PC-9 (cell line): Measurements from ENCODE around the gene FANCI. TPM values are rescaled to one million over a fixed set of nuclear protein-coding genes. Genes with fewer than 3 reads are reported as not detected.

Experiments used
- BruUV-seq: library from RNA; stranded (reverse); fragments of 400-500 nt; replicated peaks from 2 replicates; lab custom pipeline; 2021; lab: Mats Ljungman, UMichigan
- CTCF ChIA-PET: fragments of 300-600 bp; sonication (Branson Sonifier 250); formaldehyde crosslinking; loops from one replicate; lab custom pipeline; 2022; ENCODE audit warnings: antibody characterized with exemption; lab: Charles Lee
- POLR2A ChIA-PET: fragments of 300-600 bp; sonication (Branson Sonifier 250); formaldehyde crosslinking; loops from one replicate; lab custom pipeline; 2022; ENCODE audit warnings: antibody characterized with exemption; ENCODE audit not compliant: unreplicated experiment; lab: Charles Lee
- DNase-seq, 2 experiments: peaks; one replicate each; pipeline versions ENCODE4 v3.0.0 to v3.0.0-alpha.2; 2015 to 2022; ENCODE audit warnings: mixed read lengths in 1 of 2
- H2AFZ ChIP-seq: fragments of 200-600 bp; sonication (generic); 2 replicates; pipeline ENCODE4 v1.8.1; 2017; ENCODE audit warnings: antibody characterized with exemption
- H3F3A ChIP-seq: fragments of 200-600 bp; sonication (generic); 2 replicates; pipeline ENCODE4 v1.8.1; 2017; ENCODE audit warnings: antibody characterized with exemption, mild to moderate bottlenecking, low read depth; ENCODE audit not compliant: insufficient read depth
- H3K27ac ChIP-seq: fragments of 200-600 bp; sonication (generic); 2 replicates; pipeline ENCODE4 v1.6.1; 2016; ENCODE audit warnings: mixed run types
- H3K27me3 ChIP-seq: fragments of 200-600 bp; sonication (generic); 2 replicates; pipeline ENCODE4 v1.6.1; 2016; ENCODE audit warnings: low read depth, mixed run types; ENCODE audit not compliant: insufficient read depth
- H3K36me3 ChIP-seq: fragments of 200-600 bp; sonication (generic); 2 replicates; pipeline ENCODE4 v1.6.1; 2016; ENCODE audit warnings: low read depth, mixed run types
- H3K4me1 ChIP-seq: fragments of 200-600 bp; sonication (generic); replicated peaks from 2 replicates; pipeline ENCODE4 v1.6.1; 2016; ENCODE audit warnings: mixed run types; ENCODE audit not compliant: insufficient read depth
- H3K4me2 ChIP-seq: fragments of 200-600 bp; sonication (generic); 2 replicates; pipeline ENCODE4 v1.6.1; 2017; ENCODE audit warnings: mixed run types
- H3K4me3 ChIP-seq: fragments of 200-600 bp; sonication (generic); 2 replicates; pipeline ENCODE4 v1.6.1; 2016; ENCODE audit warnings: mixed run types
- H3K79me2 ChIP-seq: fragments of 200-600 bp; sonication (generic); 2 replicates; pipeline ENCODE4 v1.6.1; 2017; ENCODE audit warnings: low read depth, mixed run types
- H3K9me2 ChIP-seq: fragments of 200-600 bp; sonication (generic); 2 replicates; pipeline ENCODE4 v1.8.1; 2017; ENCODE audit warnings: mild to moderate bottlenecking; ENCODE audit not compliant: insufficient read depth
- H3K9me3 ChIP-seq: fragments of 200-600 bp; sonication (generic); 2 replicates; pipeline ENCODE4 v1.8.1; 2016; ENCODE audit warnings: low read depth; ENCODE audit not compliant: insufficient read depth
- H4K20me1 ChIP-seq: fragments of 200-600 bp; sonication (generic); 2 replicates; pipeline ENCODE4 v1.8.1; 2017; ENCODE audit not compliant: insufficient read depth
- CTCF ChIP-seq: fragments of 200-600 bp; sonication (generic); conservative IDR thresholded peaks from 2 replicates; pipeline ENCODE4 v1.6.1; 2017; ENCODE audit warnings: mixed run types, antibody characterized with exemption, mild to moderate bottlenecking, moderate library complexity
- EZH2 ChIP-seq: fragments of 200-600 bp; sonication (generic); IDR thresholded peaks from 2 replicates; pipeline ENCODE4 v1.8.0; 2017; ENCODE audit warnings: antibody characterized with exemption, low read depth
- intact Hi-C: fragments of 100-400 bp; cut with micrococcal nuclease; formaldehyde crosslinking; loops from one replicate; pipeline ENCODE4 v1.10.0; 2022; ENCODE audit not compliant: unreplicated experiment
- total RNA-seq: library from RNA; stranded (reverse); gene quantifications from 2 replicates; pipeline ENCODE4 v1.2.3, GENCODE V29; 2021

FANCI gene
- total RNA-seq, 1 experiment from 2014 or later: 126 TPM

GRCh38 chr15:89332446-89332845 is 88.7 kb downstream of the FANCI start:
- no TSS peak for BruUV-seq
- peak; percentile 31; the same call in 1 of the 2 replicates for TF ChIP-seq CTCF
- TF ChIP-seq EZH2: no peak
- Histone ChIP-seq H3K4me2 (peak overlapping the region; percentile 28), H3K27me3 (no peaks in the 10 kb centered on the region), H4K20me1 (peaks cover 41% of the 10 kb centered on the region), H3F3A (peaks cover 14% of the 10 kb centered on the region; the same call in 1 of the 2 replicates), H3K4me1 (peaks cover 16% of the 10 kb centered on the region), H2AFZ (no peak overlapping the region), H3K9me3 (no peaks in the 10 kb centered on the region), H3K36me3 (peaks cover 45% of the 10 kb centered on the region), H3K79me2 (peaks cover 44% of the 10 kb centered on the region), H3K9me2 (no peaks in the 10 kb centered on the region), H3K4me3 (no peak overlapping the region), H3K27ac (no peak overlapping the region)
- intact Hi-C loops: loop anchor here (10.0 kb wide), 2 partner anchors 242 to 438 kb away; partner anchors contain the start of genes HAPLN3 and TICRR
- no peak for DNase-seq
- ChIA-PET POLR2A (no interaction called here), CTCF (no interaction called here)

- H3F3A ChIP-seq: peaks cover 14% of the 10 kb centered on the region; the same call in 1 of the 2 replicates
- no peaks in the 10 kb centered on the region for H3K9me3 ChIP-seq
- no peaks in the 10 kb centered on the region for H3K27me3 ChIP-seq
- peak overlapping the region; percentile 96 for H3K4me2 ChIP-seq
- TF ChIP-seq EZH2: no peak
- TF ChIP-seq CTCF: no peak
- no peak overlapping the region for H2AFZ ChIP-seq
- intact Hi-C loops: loop anchor here (10.0 kb wide), 2 partner anchors 242 to 438 kb away; partner anchors contain the start of genes HAPLN3 and TICRR
- CTCF ChIA-PET: no interaction called here
- H3K9me2 ChIP-seq: no peaks in the 10 kb centered on the region
- POLR2A ChIA-PET: no interaction called here
- BruUV-seq: TSS peak; percentile 41
- DNase-seq: no peak
- H3K4me3 ChIP-seq: peak overlapping the region; percentile 95
- H3K4me1 ChIP-seq: peaks cover 16% of the 10 kb centered on the region
- H3K36me3 ChIP-seq: peaks cover 38% of the 10 kb centered on the region
- no peak overlapping the region for H3K27ac ChIP-seq
- H4K20me1 ChIP-seq: peaks cover 34% of the 10 kb centered on the region
- H3K79me2 ChIP-seq: peaks cover 44% of the 10 kb centered on the region
Observed at GRCh38 chr15:89333011-89333860, 89.5 kb downstream of the FANCI start.

GRCh38 chr15:89333959-89334509 is 90.3 kb downstream of the FANCI start:
- peaks cover 14% of the 10 kb centered on the region; the same call in 1 of the 2 replicates for H3F3A ChIP-seq
- intact Hi-C loops: loop anchor here (10.0 kb wide), 2 partner anchors 241 to 439 kb away; partner anchors contain the start of genes HAPLN3 and TICRR
- no peaks in the 10 kb centered on the region for H3K9me2 ChIP-seq
- H4K20me1 ChIP-seq: peaks cover 33% of the 10 kb centered on the region
- H3K4me1 ChIP-seq: peaks cover 16% of the 10 kb centered on the region
- H3K27ac ChIP-seq: 0 out of 2 replicates have a peak overlapping the region, but pooled peaks have one; percentile 25
- no peaks in the 10 kb centered on the region for H3K9me3 ChIP-seq
- H3K4me2 ChIP-seq: peak overlapping the region; percentile 96
- CTCF ChIA-PET: no interaction called here
- H2AFZ ChIP-seq: peak overlapping the region; percentile 79
- H3K27me3 ChIP-seq: no peaks in the 10 kb centered on the region
- BruUV-seq: no TSS peak
- peaks cover 43% of the 10 kb centered on the region for H3K79me2 ChIP-seq
- POLR2A ChIA-PET: interaction anchor here (0.6 kb wide), 1 partner anchor 219 kb away, joined by 3 read pairs; no protein-coding TSS in a partner anchor
- DNase-seq: no peak
- no peak for TF ChIP-seq CTCF
- TF ChIP-seq EZH2: no peak
- peaks cover 31% of the 10 kb centered on the region for H3K36me3 ChIP-seq
- peak overlapping the region; percentile 95 for H3K4me3 ChIP-seq
